ENCODE measurements around the gene ROR1.

GRCh38 chr1:63789856-63790605, 16.2 kb downstream of the ROR1 start:
- TF ChIP-seq CTCF (IDR thresholded peaks at IDR 0.05) (no peak), POLR2A (IDR thresholded peaks at IDR 0.05) (no peak)

All from uterus (tissue), 2 donors.